H1 (cell line): ENCODE results near the gene TRAF3IP3. TPM values are rescaled to one million over a fixed set of nuclear protein-coding genes. Genes with fewer than 3 reads are reported as not detected.

Experiments used
- HDAC2 ChIP-seq, 2 experiments: fragments of 300-600 bp in 1 of 2; sonication (generic) in 1 of 2; IDR thresholded peaks; 2 replicates each; pipeline ENCODE4 v1.6.1; 2011 to 2012; ENCODE audit warnings: low read depth in 2 of 2, low read length in 2 of 2, mild to moderate bottlenecking in 2 of 2, moderate library complexity in 2 of 2, borderline replicate concordance in 1 of 2, inconsistent platforms in 1 of 2
- JUND ChIP-seq: IDR thresholded peaks from 2 replicates; pipeline ENCODE4 v1.6.1; 2011; ENCODE audit warnings: mild to moderate bottlenecking, improper control_type of control experiment, low read length
- POLR2A ChIP-seq, 2 experiments: IDR thresholded peaks; 1 replicate in 1 of 2; 2 replicates in 1 of 2; pipeline ENCODE4 v1.6.1; 2011; ENCODE audit warnings: low read depth in 2 of 2, low read length in 2 of 2, mild to moderate bottlenecking in 2 of 2; ENCODE audit errors: control extremely low read depth in 1 of 2
- SIRT6 ChIP-seq: IDR thresholded peaks from one replicate; pipeline ENCODE4 v1.7.1; 2012; ENCODE audit warnings: low read length, inconsistent platforms
- SP2 ChIP-seq: IDR thresholded peaks from 2 replicates; pipeline ENCODE4 v1.6.1; 2012; ENCODE audit warnings: mild to moderate bottlenecking, low read length, inconsistent platforms
- TEAD4 ChIP-seq: IDR thresholded peaks from 2 replicates; pipeline ENCODE4 v1.6.1; 2012; ENCODE audit warnings: low read depth, low read length, inconsistent platforms, mixed read lengths
- YY1 ChIP-seq: IDR thresholded peaks from 2 replicates; pipeline ENCODE4 v1.6.1; 2011; ENCODE audit warnings: low read depth, mild to moderate bottlenecking, low read length
- polyA plus RNA-seq, 7 experiments: library from polyadenylated mRNA; depleted of rRNA in 3 of 7; stranded (reverse) in 5 of 7; unstranded in 2 of 7; fragments of >200 nt in 5 of 7; fragments of 200-250 nt in 2 of 7; gene quantifications; 1 replicate in 5 of 7; 2 replicates in 1 of 7; 4 replicates in 1 of 7; pipeline versions ENCODE4 v1.2.1 to v1.2.3, GENCODE V29; 2011 to 2013; ENCODE audit warnings: missing spikeins in 2 of 7, mixed read lengths in 2 of 7
- total RNA-seq: library from RNA; stranded (reverse); fragmentation: NEBNext Ultra II Directional; extraction: Animal tissue kit (Norgen Biotek cat#: 25700); gene quantifications from 2 replicates; pipeline ENCODE4 v1.2.1, GENCODE V29; 2021

The TRAF3IP3 gene
- total and polyA plus RNA-seq, 2 of the 8 experiments (the other 6 are each of a cell fraction or from before 2014, with no cell fraction given) = not detected

- TF ChIP-seq TEAD4 (no peak), POLR2A (IDR thresholded peaks at IDR 0.05; ENCODE audit: control extremely low read depth in 1 of 2, low read depth in 2 of 2, low read length in 2 of 2) (no peak), JUND (no peak), HDAC2 (IDR thresholded peaks at IDR 0.05; ENCODE audit: borderline replicate concordance in 1 of 2, low read depth in 2 of 2, low read length in 2 of 2) (no peak), SIRT6 (no peak), YY1 (no peak), SP2 (no peak)
Measured at GRCh38 chr1:209778102-209778501, 22.2 kb downstream of the TRAF3IP3 start (continued).
